Esophagus muscularis mucosa (tissue), 4 donors: ENCODE data around the gene LRIT1. TPM values are rescaled to one million over a fixed set of nuclear protein-coding genes. Genes with fewer than 3 reads are reported as not detected.

ENCODE experiments used
- DNase-seq: peaks from one replicate; pipeline ENCODE4 v3.0.0-alpha.2; 2017; ENCODE audit errors: extremely low spot score
- H3K27ac ChIP-seq, 4 donors: fragments of 200-600 bp; sonication (generic); replicated peaks in 1 of 4; 1 replicate in 3 of 4; 2 replicates in 1 of 4; pipeline ENCODE4 v1.5.1; 2016 to 2019; ENCODE audit warnings: mild to moderate bottlenecking in 1 of 4
- H3K27me3 ChIP-seq, 4 donors: fragments of 200-600 bp; sonication (generic); one replicate each; pipeline versions ENCODE4 v1.5.1 to v1.6.0; 2016 to 2019
- H3K36me3 ChIP-seq, 4 donors: fragments of 200-600 bp; sonication (generic); one replicate each; pipeline ENCODE4 v1.5.1; 2016 to 2019
- H3K4me1 ChIP-seq, 4 donors: fragments of 200-600 bp; sonication (generic); one replicate each; pipeline ENCODE4 v1.5.1; 2016 to 2019
- H3K4me3 ChIP-seq, 4 donors: fragments of 200-600 bp; sonication (generic); 1 replicate in 2 of 4; 2 replicates in 2 of 4; pipeline ENCODE4 v1.5.1; 2016 to 2019; ENCODE audit warnings: mild to moderate bottlenecking in 4 of 4, moderate library complexity in 1 of 4
- H3K9me3 ChIP-seq, 4 donors: fragments of 200-600 bp; sonication (generic); 1 replicate in 3 of 4; 2 replicates in 1 of 4; pipeline ENCODE4 v1.5.1; 2016 to 2019
- CTCF ChIP-seq, 3 experiments: fragments of 200-600 bp in 2 of 3; fragments of 450-650 bp in 1 of 3; sonication (generic) in 2 of 3; IDR thresholded peaks; one replicate each; pipeline ENCODE4 v1.5.1; 2017 to 2019; ENCODE audit warnings: antibody characterized with exemption in 3 of 3, mild to moderate bottlenecking in 2 of 3, moderate library complexity in 1 of 3
- EP300 ChIP-seq: sonication (generic); formaldehyde crosslinking; IDR thresholded peaks from one replicate; pipeline ENCODE4 v1.6.1; 2017; ENCODE audit warnings: antibody characterized with exemption
- POLR2A ChIP-seq: fragments of 450-650 bp; IDR thresholded peaks from one replicate; pipeline ENCODE4 v1.6.1; 2017; ENCODE audit warnings: antibody characterized with exemption, moderate library complexity, mild to moderate bottlenecking, low read depth
- POLR2AphosphoS5 ChIP-seq, 2 donors: sonication (generic); formaldehyde crosslinking; IDR thresholded peaks; one replicate each; pipeline ENCODE4 v1.6.1; 2017; ENCODE audit warnings: antibody characterized with exemption in 2 of 2
- WGBS: methylation state at CpG from one replicate; pipeline ENCODE4 v1.1.5; 2018; 5-methylcytosine and 5-hydroxymethylcytosine counted together
- intact Hi-C: fragments of 100-400 bp; cut with DNase I; formaldehyde crosslinking; loops from one replicate; pipeline ENCODE4 v1.15.1; 2023
- total RNA-seq, 4 donors: library from RNA; depleted of rRNA; stranded (reverse); fragments of >200 nt; gene quantifications; one replicate each; pipeline versions ENCODE4 v1.1.0 to v1.2.1, GENCODE V29; 2016

LRIT1 gene
- total RNA-seq, 4 donors from 2014 or later = not detected

- TF ChIP-seq EP300 = no peak
- TF ChIP-seq POLR2AphosphoS5 (IDR thresholded peaks at IDR 0.05) = no peak
- no peak for TF ChIP-seq CTCF (IDR thresholded peaks at IDR 0.05)
- TF ChIP-seq POLR2A = no peak
- Histone ChIP-seq H3K27me3 (peaks cover 0 to 80% (median 21%) of the 10 kb centered on the region in 4 donors), H3K4me3 (no peak overlapping the region), H3K4me1 (peaks cover 6 to 19% (median 15%) of the 10 kb centered on the region in 4 donors), H3K27ac (no peak overlapping the region), H3K9me3 (no peaks in the 10 kb centered on the region), H3K36me3 (no peaks in the 10 kb centered on the region)
- 80% methylated on average over 5 of the region's 5 CpGs for WGBS
- intact Hi-C loops = no loop called here
- DNase-seq = no peak
Measured at GRCh38 chr10:84191106-84191505, 50.2 kb downstream of the LRIT1 start.

GRCh38 chr10:84190621-84191020 is 50.7 kb downstream of the LRIT1 start:
- Histone ChIP-seq H3K4me1 (peaks cover 6 to 19% (median 15%) of the 10 kb centered on the region in 4 donors), H3K27me3 (peaks cover 0 to 80% (median 16%) of the 10 kb centered on the region in 4 donors), H3K36me3 (no peaks in the 10 kb centered on the region), H3K9me3 (no peaks in the 10 kb centered on the region), H3K4me3 (no peak overlapping the region), H3K27ac (no peak overlapping the region)
- 86% methylated on average over 1 of the region's 3 CpGs for WGBS
- TF ChIP-seq POLR2AphosphoS5 (IDR thresholded peaks at IDR 0.05) (no peak), POLR2A (no peak)
- intact Hi-C loops = no loop called here
- DNase-seq = no peak

GRCh38 chr10:84188815-84189214 is 52.5 kb downstream of the LRIT1 start:
- no peak for DNase-seq
- no peaks in the 10 kb centered on the region for H3K9me3 ChIP-seq
- H3K4me1 ChIP-seq = peaks cover 0 to 1% (median under 1%) of the 10 kb centered on the region in 4 donors
- intact Hi-C loops = no loop called here
- no peaks in the 10 kb centered on the region for H3K36me3 ChIP-seq
- H3K27me3 ChIP-seq = peaks cover 0 to 75% (median 1%) of the 10 kb centered on the region in 4 donors
- TF ChIP-seq EP300 = no peak
- no peak for TF ChIP-seq POLR2A
- TF ChIP-seq POLR2AphosphoS5 (IDR thresholded peaks at IDR 0.05) = no peak
- TF ChIP-seq CTCF (IDR thresholded peaks at IDR 0.05) = no peak
- H3K4me3 ChIP-seq = no peak overlapping the region
- H3K27ac ChIP-seq = no peak overlapping the region
- 70% methylated on average over 3 of the region's 3 CpGs for WGBS

- WGBS = 65% methylated on average over 10 of the region's 11 CpGs
- TF ChIP-seq POLR2A (no peak), POLR2AphosphoS5 (IDR thresholded peaks at IDR 0.05) (no peak), CTCF (IDR thresholded peaks at IDR 0.05) (no peak)
- no peaks in the 10 kb centered on the region for H3K36me3 ChIP-seq
Measured at GRCh38 chr10:84185526-84186175, 55.7 kb downstream of the LRIT1 start.

GRCh38 chr10:84184517-84184916 is 56.8 kb downstream of the LRIT1 start:
- H3K27me3 ChIP-seq = peaks cover 0 to 40% (median 0%) of the 10 kb centered on the region in 4 donors
- TF ChIP-seq EP300 = no peak
- TF ChIP-seq POLR2AphosphoS5 (IDR thresholded peaks at IDR 0.05) = no peak
- no peak for TF ChIP-seq POLR2A
- H3K4me3 ChIP-seq = no peak overlapping the region
- intact Hi-C loops = no loop called here
- 78% methylated on average over 4 of the region's 4 CpGs for WGBS
- no peaks in the 10 kb centered on the region for H3K36me3 ChIP-seq
- H3K27ac ChIP-seq = no peak overlapping the region
- no peak for DNase-seq
- no peaks in the 10 kb centered on the region for H3K4me1 ChIP-seq
- H3K9me3 ChIP-seq = no peaks in the 10 kb centered on the region

More at GRCh38 chr10:84185526-84186175, 55.7 kb downstream of the LRIT1 start:
- Histone ChIP-seq H3K27ac (no peak overlapping the region), H3K4me3 (no peak overlapping the region), H3K27me3 (peaks cover 0 to 45% (median 0%) of the 10 kb centered on the region in 4 donors), H3K4me1 (no peaks in the 10 kb centered on the region), H3K9me3 (no peaks in the 10 kb centered on the region)
- DNase-seq = no peak
- intact Hi-C loops = no loop called here

GRCh38 chr10:84181631-84182030 is 59.7 kb downstream of the LRIT1 start:
- H3K9me3 ChIP-seq = no peaks in the 10 kb centered on the region
- H3K4me3 ChIP-seq = no peak overlapping the region
- H3K27ac ChIP-seq = no peak overlapping the region
- H3K36me3 ChIP-seq = no peaks in the 10 kb centered on the region
- no peak for DNase-seq
- TF ChIP-seq POLR2A = no peak
- H3K4me1 ChIP-seq = no peaks in the 10 kb centered on the region
- 90% methylated on average over 5 of the region's 5 CpGs for WGBS
- intact Hi-C loops = no loop called here
- peaks cover 0 to 21% (median 0%) of the 10 kb centered on the region in 4 donors for H3K27me3 ChIP-seq

Other genes with a start within 250 kb of the LRIT1 start
- 100 to 1,000 TPM; 145 to 161 (median 154) TPM for gene GHITM, start 102.0 kb downstream of the LRIT1 start, total RNA-seq
- gene GPR15LG, start 67.7 kb downstream of the LRIT1 start, total RNA-seq = not detected
- gene CDHR1, start 47.0 kb downstream of the LRIT1 start, total RNA-seq = under 1 TPM in 3 of 4 donors, not detected in 1; under 0.01 to 0.17 (median 0.06) TPM
- gene LRIT2, start 16.0 kb downstream of the LRIT1 start, total RNA-seq = under 1 TPM in 1 of 4 donors, not detected in 3; 0.19 TPM
- 1 to 10 TPM in 2 of 4 donors, under 1 TPM in 1, not detected in 1; 0.33 to 2.5 (median 1.4) TPM for gene RGR, start 3.5 kb upstream of the LRIT1 start, total RNA-seq
- gene CCSER2, start 87.0 kb upstream of the LRIT1 start, total RNA-seq = 10 to 100 TPM; 60.5 to 80.6 (median 63.1) TPM